Effector CD8-positive, alpha-beta T cell (primary cell): Measurements from ENCODE around the gene CCDC60.

Source experiments
- DNase-seq: peaks from one replicate; lab custom pipeline; 2025; lab: John Stamatoyannopoulos, UW
- total RNA-seq, 4 experiments: gene quantifications; one replicate each; lab custom pipeline; 2026; lab: John Stamatoyannopoulos, UW

CCDC60 gene
- 0 to 0.10 (median 0) reads per million in 4 experiments for total RNA-seq

GRCh38 chr12:119334430-119335170 is at the start of gene CCDC60:
Gene CCDC60, plus strand, starts transcription at chr12:119334729. Its CDS starts 448 bp downstream, at chr12:119335177.
- no peak for DNase-seq

- DNase-seq: no peak
These were observed 46.0 kb upstream of the CCDC60 start for GRCh38 chr12:119288576-119288975.

GRCh38 chr12:119292893-119293630 is 41.5 kb upstream of the CCDC60 start:
- no peak for DNase-seq

- no peak for DNase-seq
These were observed 40.3 kb upstream of the CCDC60 start for GRCh38 chr12:119294211-119294610.

- DNase-seq: no peak
These were observed 38.0 kb upstream of the CCDC60 start for GRCh38 chr12:119296535-119296934.

- no peak for DNase-seq
These were observed 35.4 kb upstream of the CCDC60 start for GRCh38 chr12:119299130-119299529.

GRCh38 chr12:119301379-119301778 is 33.1 kb upstream of the CCDC60 start:
- DNase-seq: no peak

GRCh38 chr12:119302451-119303080 is 32.0 kb upstream of the CCDC60 start:
- DNase-seq: no peak

- no peak for DNase-seq
These were observed 27.9 kb upstream of the CCDC60 start for GRCh38 chr12:119306593-119306992.

GRCh38 chr12:119307747-119308146 is 26.8 kb upstream of the CCDC60 start:
- no peak for DNase-seq

- DNase-seq: no peak
These were observed 25.6 kb upstream of the CCDC60 start for GRCh38 chr12:119308708-119309456.

GRCh38 chr12:119311878-119312277 is 22.7 kb upstream of the CCDC60 start:
- no peak for DNase-seq

- DNase-seq: no peak
These were observed 21.6 kb upstream of the CCDC60 start for GRCh38 chr12:119312904-119313303.

GRCh38 chr12:119314290-119314689 is 20.2 kb upstream of the CCDC60 start:
- DNase-seq: no peak

GRCh38 chr12:119319638-119320037 is 14.9 kb upstream of the CCDC60 start:
- DNase-seq: no peak

- DNase-seq: no peak
These were observed 13.9 kb upstream of the CCDC60 start for GRCh38 chr12:119320678-119321077.

GRCh38 chr12:119322301-119322723 is 12.2 kb upstream of the CCDC60 start:
- no peak for DNase-seq

GRCh38 chr12:119325813-119326212 is 8.7 kb upstream of the CCDC60 start:
- DNase-seq: no peak

- DNase-seq: no peak
These were observed 8.2 kb upstream of the CCDC60 start for GRCh38 chr12:119326341-119326740.

- DNase-seq: no peak
These were observed 7.1 kb upstream of the CCDC60 start for GRCh38 chr12:119327471-119327870.

GRCh38 chr12:119328111-119328510 is 6.4 kb upstream of the CCDC60 start:
- DNase-seq: no peak
